T-helper 1 cell treated with Interleukin-12 subunit alpha and Interleukin-12 subunit beta and Interleukin-4 antibody, amounts not matched to agents 30 μg/mL and 1 μg/mL, for 36 hours (primary cell): ENCODE data around the gene SSUH2.

Experiments
- H3K27ac Mint-ChIP-seq: one replicate; pipeline ENCODE4 v1.8.0; 2021; ENCODE audit warnings: mild to moderate bottlenecking, mixed read lengths
- H3K27me3 Mint-ChIP-seq: one replicate; pipeline ENCODE4 v1.8.0; 2021; ENCODE audit warnings: low read depth, mixed read lengths
- H3K36me3 Mint-ChIP-seq: one replicate; pipeline ENCODE4 v1.8.0; 2021; ENCODE audit warnings: low read depth, mixed read lengths
- H3K4me1 Mint-ChIP-seq: one replicate; pipeline ENCODE4 v1.8.0; 2021; ENCODE audit warnings: low read depth, mixed read lengths
- H3K4me3 Mint-ChIP-seq: one replicate; pipeline ENCODE4 v1.8.0; 2021; ENCODE audit warnings: mild to moderate bottlenecking, moderate library complexity, mixed read lengths
- H3K9me3 Mint-ChIP-seq: one replicate; pipeline ENCODE4 v1.8.0; 2021; ENCODE audit warnings: mixed read lengths

Gene SSUH2

GRCh38 chr3:8651418-8652323, 7.1 kb upstream of the SSUH2 start:
- H3K4me1 Mint-ChIP-seq = no peaks in the 10 kb centered on the region
- H3K4me3 Mint-ChIP-seq = no peak overlapping the region
- peaks cover 7% of the 10 kb centered on the region for H3K27me3 Mint-ChIP-seq
- H3K27ac Mint-ChIP-seq = no peak overlapping the region
- H3K9me3 Mint-ChIP-seq = no peaks in the 10 kb centered on the region
- H3K36me3 Mint-ChIP-seq = no peaks in the 10 kb centered on the region

GRCh38 chr3:8650583-8651416, 6.2 kb upstream of the SSUH2 start:
- no peak overlapping the region for H3K27ac Mint-ChIP-seq
- no peak overlapping the region for H3K4me3 Mint-ChIP-seq
- H3K27me3 Mint-ChIP-seq = peaks cover 7% of the 10 kb centered on the region
- no peaks in the 10 kb centered on the region for H3K9me3 Mint-ChIP-seq
- no peaks in the 10 kb centered on the region for H3K4me1 Mint-ChIP-seq
- H3K36me3 Mint-ChIP-seq = no peaks in the 10 kb centered on the region

GRCh38 chr3:8649757-8650156, 5.2 kb upstream of the SSUH2 start:
- H3K4me1 Mint-ChIP-seq = no peaks in the 10 kb centered on the region
- no peaks in the 10 kb centered on the region for H3K36me3 Mint-ChIP-seq
- peaks cover 7% of the 10 kb centered on the region for H3K27me3 Mint-ChIP-seq
- H3K9me3 Mint-ChIP-seq = no peaks in the 10 kb centered on the region
- no peak overlapping the region for H3K27ac Mint-ChIP-seq
- no peak overlapping the region for H3K4me3 Mint-ChIP-seq

GRCh38 chr3:8648909-8649741, 4.5 kb upstream of the SSUH2 start:
- Mint-ChIP-seq H3K4me1 (no peaks in the 10 kb centered on the region), H3K27ac (no peak overlapping the region)

GRCh38 chr3:8647137-8647985, 2.8 kb upstream of the SSUH2 start:
- Mint-ChIP-seq H3K36me3 (no peaks in the 10 kb centered on the region), H3K27me3 (peaks cover 8% of the 10 kb centered on the region), H3K4me3 (no peak overlapping the region), H3K4me1 (no peaks in the 10 kb centered on the region), H3K27ac (no peak overlapping the region), H3K9me3 (no peaks in the 10 kb centered on the region)

More at GRCh38 chr3:8648909-8649741, 4.5 kb upstream of the SSUH2 start:
- Mint-ChIP-seq H3K27me3 (peaks cover 6% of the 10 kb centered on the region), H3K36me3 (no peaks in the 10 kb centered on the region), H3K4me3 (no peak overlapping the region), H3K9me3 (no peaks in the 10 kb centered on the region)

GRCh38 chr3:8646313-8646938, 1.8 kb upstream of the SSUH2 start:
- H3K27ac Mint-ChIP-seq = no peak overlapping the region
- H3K9me3 Mint-ChIP-seq = no peaks in the 10 kb centered on the region
- H3K4me1 Mint-ChIP-seq = no peaks in the 10 kb centered on the region
- H3K27me3 Mint-ChIP-seq = peaks cover 8% of the 10 kb centered on the region
- no peaks in the 10 kb centered on the region for H3K36me3 Mint-ChIP-seq
- no peak overlapping the region for H3K4me3 Mint-ChIP-seq

- no peaks in the 10 kb centered on the region for H3K36me3 Mint-ChIP-seq
- H3K4me3 Mint-ChIP-seq = no peak overlapping the region
- no peak overlapping the region for H3K27ac Mint-ChIP-seq
- H3K27me3 Mint-ChIP-seq = peaks cover 8% of the 10 kb centered on the region
- H3K4me1 Mint-ChIP-seq = no peaks in the 10 kb centered on the region
- H3K9me3 Mint-ChIP-seq = no peaks in the 10 kb centered on the region
Observed at GRCh38 chr3:8645712-8646111, 1.1 kb upstream of the SSUH2 start.

GRCh38 chr3:8643693-8644365, 769 bp downstream of the SSUH2 start:
- H3K4me1 Mint-ChIP-seq = no peaks in the 10 kb centered on the region
- no peaks in the 10 kb centered on the region for H3K9me3 Mint-ChIP-seq
- H3K4me3 Mint-ChIP-seq = no peak overlapping the region
- H3K27me3 Mint-ChIP-seq = peaks cover 12% of the 10 kb centered on the region
- no peak overlapping the region for H3K27ac Mint-ChIP-seq
- H3K36me3 Mint-ChIP-seq = no peaks in the 10 kb centered on the region

- Mint-ChIP-seq H3K4me1 (no peaks in the 10 kb centered on the region), H3K27me3 (peaks cover 12% of the 10 kb centered on the region), H3K27ac (no peak overlapping the region), H3K36me3 (no peaks in the 10 kb centered on the region), H3K9me3 (no peaks in the 10 kb centered on the region), H3K4me3 (no peak overlapping the region)
Observed at GRCh38 chr3:8642001-8642400, 2.6 kb downstream of the SSUH2 start.

- H3K9me3 Mint-ChIP-seq = no peaks in the 10 kb centered on the region
- no peaks in the 10 kb centered on the region for H3K36me3 Mint-ChIP-seq
- H3K4me3 Mint-ChIP-seq = no peak overlapping the region
- peaks cover 12% of the 10 kb centered on the region for H3K27me3 Mint-ChIP-seq
- no peak overlapping the region for H3K27ac Mint-ChIP-seq
- H3K4me1 Mint-ChIP-seq = no peaks in the 10 kb centered on the region
Observed at GRCh38 chr3:8641472-8641871, 3.1 kb downstream of the SSUH2 start.

- H3K4me3 Mint-ChIP-seq = no peak overlapping the region
- H3K36me3 Mint-ChIP-seq = no peaks in the 10 kb centered on the region
- H3K4me1 Mint-ChIP-seq = no peaks in the 10 kb centered on the region
- peaks cover 12% of the 10 kb centered on the region for H3K27me3 Mint-ChIP-seq
- H3K27ac Mint-ChIP-seq = no peak overlapping the region
- no peaks in the 10 kb centered on the region for H3K9me3 Mint-ChIP-seq
Observed at GRCh38 chr3:8640223-8640622, 4.4 kb downstream of the SSUH2 start.

GRCh38 chr3:8639659-8640000, 5.0 kb downstream of the SSUH2 start:
- Mint-ChIP-seq H3K27ac (no peak overlapping the region), H3K9me3 (no peaks in the 10 kb centered on the region), H3K36me3 (no peaks in the 10 kb centered on the region)

More at GRCh38 chr3:8639659-8640000, 5.0 kb downstream of the SSUH2 start:
- no peak overlapping the region for H3K4me3 Mint-ChIP-seq
- H3K4me1 Mint-ChIP-seq = no peaks in the 10 kb centered on the region
- H3K27me3 Mint-ChIP-seq = peaks cover 12% of the 10 kb centered on the region
